T-helper 17 cell (primary cell): ENCODE measurements around the gene TMPRSS13. TPM values are rescaled to one million over a fixed set of nuclear protein-coding genes. Genes with fewer than 3 reads are reported as not detected.
"Not testable (repeated sequence)": the region's sequence is repeated elsewhere in the genome, so short reads cannot be mapped to it uniquely, and the experiment has no call there.

Source experiments
- ATAC-seq: fragments of 150-1000 bp; cut with Tn5 transposase; 2 replicates; pipeline ENCODE4 v1.10.0; 2021; ENCODE audit warnings: mild to moderate bottlenecking, moderate library complexity
- DNase-seq, 3 donors: peaks; one replicate each; pipeline versions ENCODE4 v3.0.0 to v3.0.0-alpha.2; 2020 to 2021
- H3K9me3 ChIP-seq: one replicate; pipeline ENCODE4 v1.7.0; 2013; ENCODE audit warnings: low read length, mild to moderate bottlenecking; ENCODE audit not compliant: control insufficient read depth, poor library complexity, severe bottlenecking
- H3K27ac Mint-ChIP-seq: one replicate; pipeline ENCODE4 v1.8.0; 2022; ENCODE audit warnings: mild to moderate bottlenecking, moderate library complexity, mixed read lengths
- H3K27me3 Mint-ChIP-seq: one replicate; pipeline ENCODE4 v1.8.0; 2022; ENCODE audit warnings: mixed read lengths
- H3K36me3 Mint-ChIP-seq: one replicate; pipeline ENCODE4 v1.8.0; 2022; ENCODE audit warnings: low read depth, mixed read lengths
- H3K4me1 Mint-ChIP-seq: one replicate; pipeline ENCODE4 v1.8.0; 2022; ENCODE audit warnings: mild to moderate bottlenecking, mixed read lengths
- H3K4me3 Mint-ChIP-seq: one replicate; pipeline ENCODE4 v1.8.0; 2022; ENCODE audit warnings: mild to moderate bottlenecking, moderate library complexity, mixed read lengths
- total RNA-seq, 4 donors: library from RNA in 2 of 4; stranded (reverse) in 2 of 4; gene quantifications; one replicate each; pipeline ENCODE4 v1.2.3 and lab custom pipeline; 2022 to 2026

TMPRSS13 gene
- total RNA-seq, 2 donors from 2014 or later, result 2.0 to 2.4 TPM

GRCh38 chr11:117872420-117872961, 56.7 kb downstream of the TMPRSS13 start:
- no peaks in the 10 kb centered on the region for H3K9me3 ChIP-seq
- H3K4me3 Mint-ChIP-seq, result no peak overlapping the region
- ATAC-seq (no peak), DNase-seq (no peak)
- H3K4me1 Mint-ChIP-seq, result peaks cover 32% of the 10 kb centered on the region
- H3K27me3 Mint-ChIP-seq, result peaks cover 72% of the 10 kb centered on the region
- peaks cover 4% of the 10 kb centered on the region for H3K36me3 Mint-ChIP-seq
- H3K27ac Mint-ChIP-seq, result no peak overlapping the region

GRCh38 chr11:117871784-117872183, 57.4 kb downstream of the TMPRSS13 start:
- H3K9me3 ChIP-seq, result no peaks in the 10 kb centered on the region
- ATAC-seq (no peak), DNase-seq (no peak)
- peaks cover 4% of the 10 kb centered on the region for H3K36me3 Mint-ChIP-seq
- no peak overlapping the region for H3K4me3 Mint-ChIP-seq
- H3K27me3 Mint-ChIP-seq, result peaks cover 72% of the 10 kb centered on the region
- H3K27ac Mint-ChIP-seq, result no peak overlapping the region
- H3K4me1 Mint-ChIP-seq, result peaks cover 30% of the 10 kb centered on the region

GRCh38 chr11:117871160-117871559, 58.0 kb downstream of the TMPRSS13 start:
- H3K4me3 Mint-ChIP-seq, result no peak overlapping the region
- no peak overlapping the region for H3K27ac Mint-ChIP-seq
- peaks cover 27% of the 10 kb centered on the region for H3K4me1 Mint-ChIP-seq
- H3K9me3 ChIP-seq, result no peaks in the 10 kb centered on the region
- DNase-seq (no peak), ATAC-seq (no peak)
- H3K27me3 Mint-ChIP-seq, result peaks cover 74% of the 10 kb centered on the region
- peaks cover 4% of the 10 kb centered on the region for H3K36me3 Mint-ChIP-seq

DNA sequence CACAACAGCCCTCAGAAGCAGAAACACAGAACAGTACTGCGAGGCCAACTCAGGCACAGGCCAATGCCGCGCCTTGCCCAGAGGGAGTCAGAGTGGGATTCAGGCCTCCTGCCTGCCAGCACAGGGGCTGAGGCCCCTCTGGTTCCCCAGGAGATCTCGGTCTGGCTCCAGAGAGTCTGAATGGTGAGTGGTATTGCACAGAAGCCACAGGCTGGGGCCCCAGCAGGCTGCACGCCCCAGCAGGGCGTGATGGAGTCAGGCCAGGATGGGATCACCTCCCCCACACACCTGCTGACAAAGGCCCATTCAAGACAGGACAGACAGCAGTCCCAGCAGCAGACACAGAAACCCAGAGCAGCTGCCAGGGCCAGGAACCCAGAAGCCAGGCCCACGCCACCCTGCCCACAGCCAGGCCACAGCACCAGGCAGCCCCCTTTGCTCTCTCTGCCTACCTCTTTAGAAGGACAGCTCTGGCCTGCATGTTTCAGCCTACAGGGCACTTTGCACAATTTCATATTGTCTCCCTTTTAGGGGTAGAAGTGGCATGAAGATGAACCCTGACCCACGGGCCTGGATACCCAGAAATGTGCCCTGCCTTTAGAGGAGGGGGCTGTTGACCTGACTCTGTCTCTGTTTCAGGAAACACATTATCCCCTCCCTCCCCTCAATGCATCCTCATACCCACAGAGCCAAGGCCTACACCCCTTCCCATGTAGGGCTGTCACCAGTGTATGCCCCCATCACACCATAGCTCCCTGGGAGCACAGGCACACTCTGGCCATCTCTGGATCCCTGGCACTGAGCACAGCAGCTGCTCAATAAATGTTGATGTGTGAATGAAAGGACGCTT, 58.9 kb downstream of the TMPRSS13 start:
- H3K4me3 Mint-ChIP-seq, result no peak overlapping the region
- no peak for ATAC-seq
- peaks cover 22% of the 10 kb centered on the region for H3K4me1 Mint-ChIP-seq

GRCh38 chr11:117869604-117870003, 59.6 kb downstream of the TMPRSS13 start:
- Mint-ChIP-seq H3K4me1 (peaks cover 19% of the 10 kb centered on the region), H3K36me3 (peaks cover 5% of the 10 kb centered on the region), H3K4me3 (no peak overlapping the region), H3K27ac (no peak overlapping the region), H3K27me3 (peaks cover 69% of the 10 kb centered on the region)
- DNase-seq (no peak), ATAC-seq (no peak)
- H3K9me3 ChIP-seq, result no peaks in the 10 kb centered on the region

More for the DNA sequence above, 58.9 kb downstream of the TMPRSS13 start:
- Mint-ChIP-seq H3K27me3 (peaks cover 73% of the 10 kb centered on the region), H3K36me3 (peaks cover 6% of the 10 kb centered on the region), H3K27ac (no peak overlapping the region)
- H3K9me3 ChIP-seq, result no peaks in the 10 kb centered on the region
- DNase-seq, result no peak

GRCh38 chr11:117868815-117869561, 60.2 kb downstream of the TMPRSS13 start:
- Mint-ChIP-seq H3K36me3 (peaks cover 5% of the 10 kb centered on the region), H3K27ac (no peak overlapping the region), H3K4me1 (peaks cover 17% of the 10 kb centered on the region), H3K4me3 (no peak overlapping the region), H3K27me3 (peaks cover 65% of the 10 kb centered on the region)
- DNase-seq (no peak), ATAC-seq (no peak)
- H3K9me3 ChIP-seq, result no peaks in the 10 kb centered on the region

DNA sequence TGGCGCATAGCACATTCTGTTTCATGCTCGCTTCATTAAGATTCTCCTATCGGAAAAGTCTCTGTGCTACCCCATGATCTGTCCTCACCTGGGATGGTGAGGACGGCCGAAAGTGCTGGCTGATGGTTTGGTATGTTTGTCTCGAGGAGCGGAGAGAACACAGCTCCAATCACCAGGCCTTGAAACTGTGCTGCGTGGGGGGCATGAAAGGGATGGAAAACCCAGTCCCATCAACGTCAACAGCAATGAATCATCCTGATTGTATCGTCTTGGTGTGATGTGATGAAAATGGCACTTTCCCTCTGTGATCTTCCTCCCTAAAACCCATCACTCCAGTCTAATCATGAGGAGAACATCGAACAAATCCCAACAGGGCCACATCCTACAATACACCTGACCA, 61.1 kb downstream of the TMPRSS13 start:
- ATAC-seq, result no peak
- no peak for DNase-seq
- peaks cover 12% of the 10 kb centered on the region for H3K4me1 Mint-ChIP-seq
- H3K27ac Mint-ChIP-seq, result no peak overlapping the region
- peaks cover 61% of the 10 kb centered on the region for H3K27me3 Mint-ChIP-seq
- peaks cover 5% of the 10 kb centered on the region for H3K36me3 Mint-ChIP-seq
- no peak overlapping the region for H3K4me3 Mint-ChIP-seq
- no peaks in the 10 kb centered on the region for H3K9me3 ChIP-seq

GRCh38 chr11:117866526-117866925, 62.7 kb downstream of the TMPRSS13 start:
- Mint-ChIP-seq H3K36me3 (peaks cover 8% of the 10 kb centered on the region), H3K4me3 (no peak overlapping the region), H3K27ac (no peak overlapping the region)

GRCh38 chr11:117865546-117865945, 63.7 kb downstream of the TMPRSS13 start:
- H3K4me3 Mint-ChIP-seq, H3K36me3 Mint-ChIP-seq, H3K9me3 ChIP-seq, H3K4me1 Mint-ChIP-seq, ATAC-seq, DNase-seq, H3K27ac Mint-ChIP-seq: not testable (repeated sequence)
- peaks cover 62% of the 10 kb centered on the region for H3K27me3 Mint-ChIP-seq

More at GRCh38 chr11:117866526-117866925, 62.7 kb downstream of the TMPRSS13 start:
- peaks cover 10% of the 10 kb centered on the region for H3K4me1 Mint-ChIP-seq
- ATAC-seq, result no peak
- DNase-seq, result no peak
- no peaks in the 10 kb centered on the region for H3K9me3 ChIP-seq
- H3K27me3 Mint-ChIP-seq, result peaks cover 60% of the 10 kb centered on the region

DNA sequence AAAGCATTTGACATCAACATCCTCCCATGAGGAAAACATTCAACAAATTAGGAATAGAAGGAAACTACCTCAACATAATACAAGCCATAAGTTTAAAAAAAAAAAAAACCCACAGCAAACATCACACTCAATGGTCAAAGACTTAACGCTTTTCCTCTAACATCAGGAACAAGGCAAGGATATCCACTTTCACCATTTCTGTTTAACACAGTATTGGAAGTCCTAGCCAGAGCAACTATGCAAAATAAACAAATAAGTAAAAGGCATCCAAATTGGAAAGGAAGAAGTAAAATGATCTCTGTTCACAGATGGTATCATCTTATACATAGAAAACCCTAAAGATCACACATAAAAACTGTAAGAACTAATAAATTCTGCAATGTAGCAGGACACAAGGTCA, 65.8 kb downstream of the TMPRSS13 start:
- no peak for DNase-seq
- peaks cover 8% of the 10 kb centered on the region for H3K36me3 Mint-ChIP-seq
- H3K9me3 ChIP-seq, result no peaks in the 10 kb centered on the region
- H3K4me1 Mint-ChIP-seq, result peaks cover 12% of the 10 kb centered on the region
- H3K4me3 Mint-ChIP-seq, result no peak overlapping the region
- H3K27me3 Mint-ChIP-seq, result peaks cover 65% of the 10 kb centered on the region
- no peak for ATAC-seq
- no peak overlapping the region for H3K27ac Mint-ChIP-seq

- peaks cover 12% of the 10 kb centered on the region for H3K4me1 Mint-ChIP-seq
- H3K36me3 Mint-ChIP-seq, result peaks cover 8% of the 10 kb centered on the region
- ATAC-seq (no peak), DNase-seq (no peak)
- peaks cover 62% of the 10 kb centered on the region for H3K27me3 Mint-ChIP-seq
- H3K4me3 Mint-ChIP-seq, result no peak overlapping the region
- H3K27ac Mint-ChIP-seq, result no peak overlapping the region
- no peaks in the 10 kb centered on the region for H3K9me3 ChIP-seq
Measured at GRCh38 chr11:117862753-117863152, 66.4 kb downstream of the TMPRSS13 start.

- peaks cover 9% of the 10 kb centered on the region for H3K36me3 Mint-ChIP-seq
- no peaks in the 10 kb centered on the region for H3K9me3 ChIP-seq
- H3K4me1 Mint-ChIP-seq, result peaks cover 13% of the 10 kb centered on the region
- DNase-seq (no peak), ATAC-seq (no peak)
- peak overlapping the region; percentile 54 for H3K27ac Mint-ChIP-seq
- H3K4me3 Mint-ChIP-seq, result no peak overlapping the region
- peaks cover 57% of the 10 kb centered on the region for H3K27me3 Mint-ChIP-seq
Measured at GRCh38 chr11:117862019-117862725, 67.0 kb downstream of the TMPRSS13 start.
